Stimulated activated CD8-positive, alpha-beta memory T cell treated with anti-CD3 and anti-CD28 coated beads, Interleukin-7, amount 100 ng/mL, for 1 hour (primary cell): ENCODE data around the gene THUMPD3.

Source experiments
- DNase-seq, 2 donors: peaks; one replicate each; pipeline ENCODE4 v3.0.0-alpha.2; 2020; ENCODE audit warnings: low read depth in 2 of 2

THUMPD3 gene

GRCh38 chr3:9420850-9421549 is 58.1 kb downstream of the THUMPD3 start:
- DNase-seq: no peak

GRCh38 chr3:9422712-9423424 is 60.0 kb downstream of the THUMPD3 start:
- no peak for DNase-seq

GRCh38 chr3:9428411-9428810 is 65.6 kb downstream of the THUMPD3 start:
- DNase-seq: no peak

GRCh38 chr3:9430733-9431132 is 67.9 kb downstream of the THUMPD3 start:
- DNase-seq: no peak

- DNase-seq: no peak
These were observed 71.0 kb downstream of the THUMPD3 start for GRCh38 chr3:9433627-9434521.

GRCh38 chr3:9435316-9435715 is 72.5 kb downstream of the THUMPD3 start:
- no peak for DNase-seq
